Measurements from ENCODE around the gene SLC10A3.
A peak's percentile ranks its signal among the peaks of the same experiment; 100 is the strongest.

SLC10A3 gene, protein sequence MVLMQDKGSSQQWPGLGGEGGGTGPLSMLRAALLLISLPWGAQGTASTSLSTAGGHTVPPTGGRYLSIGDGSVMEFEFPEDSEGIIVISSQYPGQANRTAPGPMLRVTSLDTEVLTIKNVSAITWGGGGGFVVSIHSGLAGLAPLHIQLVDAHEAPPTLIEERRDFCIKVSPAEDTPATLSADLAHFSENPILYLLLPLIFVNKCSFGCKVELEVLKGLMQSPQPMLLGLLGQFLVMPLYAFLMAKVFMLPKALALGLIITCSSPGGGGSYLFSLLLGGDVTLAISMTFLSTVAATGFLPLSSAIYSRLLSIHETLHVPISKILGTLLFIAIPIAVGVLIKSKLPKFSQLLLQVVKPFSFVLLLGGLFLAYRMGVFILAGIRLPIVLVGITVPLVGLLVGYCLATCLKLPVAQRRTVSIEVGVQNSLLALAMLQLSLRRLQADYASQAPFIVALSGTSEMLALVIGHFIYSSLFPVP

DNA sequence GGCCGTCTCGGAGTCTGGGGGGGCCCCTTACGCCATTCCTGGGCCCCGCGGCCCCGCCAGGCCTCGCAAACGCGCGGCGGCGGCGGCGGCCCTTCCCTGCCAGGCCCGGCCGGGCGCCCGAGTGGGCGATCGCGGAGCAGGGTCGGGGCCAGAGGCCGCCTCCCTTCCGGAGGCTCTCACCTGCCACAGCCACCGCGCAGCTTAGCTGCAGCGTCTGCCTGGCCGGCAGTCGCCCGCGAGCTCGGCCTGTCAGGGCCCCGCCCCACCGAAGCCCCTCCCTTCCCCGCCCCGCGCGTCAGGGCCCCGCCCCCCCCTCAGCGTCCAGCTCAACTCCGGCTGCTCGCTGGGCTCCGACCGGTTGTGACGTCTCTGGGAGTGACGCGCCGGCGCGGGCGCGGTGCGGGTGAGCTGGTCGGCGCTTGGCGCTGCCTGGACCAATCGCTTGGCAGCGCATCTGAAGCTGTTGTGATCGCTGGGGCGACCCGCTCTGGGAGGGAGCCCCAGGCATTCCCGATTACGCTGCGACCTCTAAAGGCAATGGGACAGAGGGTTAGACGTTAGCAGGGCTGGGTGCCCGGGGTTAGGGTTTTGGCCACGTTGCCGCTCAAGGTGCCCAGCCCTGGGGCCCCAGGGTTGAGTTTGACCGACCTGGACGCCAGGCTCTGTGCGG, at the start of gene SLC10A3:
TSS of gene SLC10A3 (minus strand) at position 216 of the 670 bp plus-strand sequence. CDS start 1,689 bp downstream, outside the sequence.
- POLR2A ChIA-PET = interaction anchor here (0.6 to 3.1 kb wide), 26 partner anchors 8 to 696 kb away, joined by 3 to 35 read pairs (median 6); partner anchors contain the start of genes DNASE1L1, FAM3A, HCFC1 and IDH3G
- Histone ChIP-seq H3K4me3 (ENCODE audit: low read depth, low read length) (peak within 1 kb of the TSS; percentile 56), H3K9me3 (ENCODE audit: control insufficient read depth, insufficient read depth, low read depth, low read length) (no peaks in the 10 kb centered on the region; the same call in 1 of the 2 replicates), H3K4me1 (ENCODE audit: control insufficient read depth, insufficient read depth, low read length) (no peaks in the 10 kb centered on the region; the same call in 1 of the 2 replicates), H3K36me3 (ENCODE audit: control insufficient read depth in 2 of 2, insufficient read depth in 1 of 2, low read length in 2 of 2) (peaks cover 0 to 15% of the 10 kb centered on the region in 2 experiments; a peak in 1 of 3 replicates), H3K27ac (ENCODE audit: extremely low read depth, low read depth, low read length) (peak within 1 kb of the TSS; percentile 76)
- CTCF ChIA-PET = interaction anchor here (0.6 to 2.5 kb wide), 5 partner anchors 12 to 54 kb away, joined by 3 to 8 read pairs (median 3); no protein-coding TSS in a partner anchor
- TF ChIP-seq FEZF1 (tag by site-specific recombination; IDR thresholded peaks at IDR 0.05) = no peak
- no peak for TF ChIP-seq ZNF426 (tag by site-specific recombination; IDR thresholded peaks at IDR 0.05)
- TF ChIP-seq ZNF660 (tag by site-specific recombination; IDR thresholded peaks at IDR 0.05) = peak; percentile 56; the same call in 1 of the 2 replicates
- no peak for TF ChIP-seq ZNF558 (tag by site-specific recombination; IDR thresholded peaks at IDR 0.05)
- TF ChIP-seq ZBTB48 (tag by site-specific recombination; IDR thresholded peaks at IDR 0.05) = no peak
- TF ChIP-seq ZNF629 (tag by site-specific recombination; IDR thresholded peaks at IDR 0.05) = peak; percentile 81
- peak; percentile 94 for TF ChIP-seq ZBTB20 (tag by site-specific recombination; IDR thresholded peaks at IDR 0.05)
- no peak for TF ChIP-seq ZSCAN16 (tag by site-specific recombination; IDR thresholded peaks at IDR 0.05)
- no peak for TF ChIP-seq ZNF830 (tag by site-specific recombination; IDR thresholded peaks at IDR 0.05; ENCODE audit: low read depth)
- TF ChIP-seq WT1 (tag by site-specific recombination; IDR thresholded peaks at IDR 0.05) = no peak
- 0 out of 2 replicates have a peak, but pooled peaks have one; percentile 58 for TF ChIP-seq ZBTB44 (tag by site-specific recombination; IDR thresholded peaks at IDR 0.05)
- TF ChIP-seq ZXDB (tag by site-specific recombination; IDR thresholded peaks at IDR 0.05) = 0 out of 2 replicates have a peak, but pooled peaks have one; percentile 34
- TF ChIP-seq ZBTB21 (tag by site-specific recombination; IDR thresholded peaks at IDR 0.05) = peak; percentile 39
- TF ChIP-seq, protein P1, sequence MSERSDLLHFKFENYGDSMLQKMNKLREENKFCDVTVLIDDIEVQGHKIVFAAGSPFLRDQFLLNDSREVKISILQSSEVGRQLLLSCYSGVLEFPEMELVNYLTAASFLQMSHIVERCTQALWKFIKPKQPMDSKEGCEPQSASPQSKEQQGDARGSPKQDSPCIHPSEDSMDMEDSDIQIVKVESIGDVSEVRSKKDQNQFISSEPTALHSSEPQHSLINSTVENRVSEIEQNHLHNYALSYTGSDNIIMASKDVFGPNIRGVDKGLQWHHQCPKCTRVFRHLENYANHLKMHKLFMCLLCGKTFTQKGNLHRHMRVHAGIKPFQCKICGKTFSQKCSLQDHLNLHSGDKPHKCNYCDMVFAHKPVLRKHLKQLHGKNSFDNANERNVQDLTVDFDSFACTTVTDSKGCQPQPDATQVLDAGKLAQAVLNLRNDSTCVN (tag by site-specific recombination; optimal IDR thresholded peaks at IDR 0.05) = peak; percentile 74
- TF ChIP-seq KLF10 (tag by site-specific recombination; IDR thresholded peaks at IDR 0.05) = peak; percentile 70; the same call in 1 of the 2 replicates
- no peak for TF ChIP-seq IKZF3 (tag by site-specific recombination; IDR thresholded peaks at IDR 0.05)
- TF ChIP-seq, protein P2, sequence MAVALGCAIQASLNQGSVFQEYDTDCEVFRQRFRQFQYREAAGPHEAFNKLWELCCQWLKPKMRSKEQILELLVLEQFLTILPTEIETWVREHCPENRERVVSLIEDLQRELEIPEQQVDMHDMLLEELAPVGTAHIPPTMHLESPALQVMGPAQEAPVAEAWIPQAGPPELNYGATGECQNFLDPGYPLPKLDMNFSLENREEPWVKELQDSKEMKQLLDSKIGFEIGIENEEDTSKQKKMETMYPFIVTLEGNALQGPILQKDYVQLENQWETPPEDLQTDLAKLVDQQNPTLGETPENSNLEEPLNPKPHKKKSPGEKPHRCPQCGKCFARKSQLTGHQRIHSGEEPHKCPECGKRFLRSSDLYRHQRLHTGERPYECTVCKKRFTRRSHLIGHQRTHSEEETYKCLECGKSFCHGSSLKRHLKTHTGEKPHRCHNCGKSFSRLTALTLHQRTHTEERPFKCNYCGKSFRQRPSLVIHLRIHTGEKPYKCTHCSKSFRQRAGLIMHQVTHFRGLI (tag by site-specific recombination; IDR thresholded peaks at IDR 0.05) = 0 out of 2 replicates have a peak, but pooled peaks have one; percentile 53
- TF ChIP-seq GLIS2 (tag by site-specific recombination; IDR thresholded peaks at IDR 0.05) = peak; percentile 61; the same call in 1 of the 2 replicates
- peak; percentile 57 for TF ChIP-seq ZBTB8A (tag by site-specific recombination; IDR thresholded peaks at IDR 0.05)
- TF ChIP-seq REPIN1 (tag by site-specific recombination; IDR thresholded peaks at IDR 0.05; ENCODE audit: low read depth) = no peak
- TF ChIP-seq ZNF362 (tag by site-specific recombination; IDR thresholded peaks at IDR 0.05) = no peak
- TF ChIP-seq ZSCAN30 (tag by site-specific recombination; IDR thresholded peaks at IDR 0.05) = peak; percentile 70
- 0 out of 2 replicates have a peak, but pooled peaks have one; percentile 2 for TF ChIP-seq YY1 (tag by site-specific recombination; IDR thresholded peaks at IDR 0.05)
- TF ChIP-seq ZIC2 (tag by site-specific recombination; IDR thresholded peaks at IDR 0.05) = peak; percentile 31; the same call in 1 of the 2 replicates
- TF ChIP-seq ZBTB17 (tag by site-specific recombination; IDR thresholded peaks at IDR 0.05) = peak; percentile 92
- peak; percentile 56; the same call in 1 of the 2 replicates for TF ChIP-seq ZNF501 (tag by site-specific recombination; IDR thresholded peaks at IDR 0.05)
- TF ChIP-seq ZNF121 (tag by site-specific recombination; IDR thresholded peaks at IDR 0.05) = no peak
- no peak for TF ChIP-seq ZNF2 (tag by site-specific recombination; IDR thresholded peaks at IDR 0.05)
- TF ChIP-seq, protein P3, sequence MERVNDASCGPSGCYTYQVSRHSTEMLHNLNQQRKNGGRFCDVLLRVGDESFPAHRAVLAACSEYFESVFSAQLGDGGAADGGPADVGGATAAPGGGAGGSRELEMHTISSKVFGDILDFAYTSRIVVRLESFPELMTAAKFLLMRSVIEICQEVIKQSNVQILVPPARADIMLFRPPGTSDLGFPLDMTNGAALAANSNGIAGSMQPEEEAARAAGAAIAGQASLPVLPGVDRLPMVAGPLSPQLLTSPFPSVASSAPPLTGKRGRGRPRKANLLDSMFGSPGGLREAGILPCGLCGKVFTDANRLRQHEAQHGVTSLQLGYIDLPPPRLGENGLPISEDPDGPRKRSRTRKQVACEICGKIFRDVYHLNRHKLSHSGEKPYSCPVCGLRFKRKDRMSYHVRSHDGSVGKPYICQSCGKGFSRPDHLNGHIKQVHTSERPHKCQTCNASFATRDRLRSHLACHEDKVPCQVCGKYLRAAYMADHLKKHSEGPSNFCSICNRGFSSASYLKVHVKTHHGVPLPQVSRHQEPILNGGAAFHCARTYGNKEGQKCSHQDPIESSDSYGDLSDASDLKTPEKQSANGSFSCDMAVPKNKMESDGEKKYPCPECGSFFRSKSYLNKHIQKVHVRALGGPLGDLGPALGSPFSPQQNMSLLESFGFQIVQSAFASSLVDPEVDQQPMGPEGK (tag by site-specific recombination; IDR thresholded peaks at IDR 0.05) = peak; percentile 38; the same call in 1 of the 2 replicates

Measured in HEK293 (cell line).